Naive thymus-derived CD4-positive, alpha-beta T cell (primary cell): ENCODE results near the gene NPB. TPM values are rescaled to one million over a fixed set of nuclear protein-coding genes. Genes with fewer than 3 reads are reported as not detected.
A peak's percentile ranks its signal among the peaks of the same experiment; 100 is the strongest.

ENCODE experiments used
- ATAC-seq: fragments of 150-1000 bp; cut with Tn5 transposase; 2 replicates; pipeline ENCODE4 v1.10.0; 2021; ENCODE audit warnings: mild to moderate bottlenecking, moderate library complexity
- CTCF ChIA-PET: fragments of 350-600 bp; sonication (Branson Sonifier 250); formaldehyde crosslinking; loops from one replicate; lab custom pipeline; 2021; ENCODE audit warnings: antibody characterized with exemption; lab: Charles Lee
- POLR2A ChIA-PET: fragments of 350-600 bp; sonication (Branson Sonifier 250); formaldehyde crosslinking; loops from one replicate; lab custom pipeline; 2021; ENCODE audit warnings: antibody characterized with exemption, inconsistent platforms; lab: Charles Lee
- DNase-seq, 9 donors: peaks; one replicate each; pipeline versions ENCODE4 v3.0.0 to v3.0.0-alpha.2; 2020 to 2022; ENCODE audit warnings: mixed read lengths in 1 of 9
- H3K27ac ChIP-seq: one replicate; pipeline ENCODE4 v1.7.0; 2013; ENCODE audit warnings: mild to moderate bottlenecking, low read depth, low read length, moderate library complexity
- H3K27me3 ChIP-seq, 2 donors: one replicate each; pipeline ENCODE4 v1.7.0; 2013; ENCODE audit warnings: low read length in 2 of 2, mild to moderate bottlenecking in 2 of 2, moderate library complexity in 2 of 2; ENCODE audit not compliant: control insufficient read depth in 2 of 2, insufficient read depth in 2 of 2
- H3K36me3 ChIP-seq, 3 experiments: 1 replicate in 2 of 3; 2 replicates in 1 of 3; pipeline ENCODE4 v1.7.0; 2013; ENCODE audit warnings: low read length in 3 of 3, mild to moderate bottlenecking in 3 of 3, moderate library complexity in 1 of 3; ENCODE audit not compliant: insufficient read depth in 3 of 3, control insufficient read depth in 2 of 3
- H3K4me1 ChIP-seq, 2 donors: one replicate each; pipeline ENCODE4 v1.7.0; 2013; ENCODE audit warnings: low read length in 2 of 2, mild to moderate bottlenecking in 2 of 2, moderate library complexity in 1 of 2; ENCODE audit not compliant: control insufficient read depth in 2 of 2, insufficient read depth in 2 of 2
- H3K4me3 ChIP-seq: 2 replicates; pipeline ENCODE4 v1.7.0; 2013; ENCODE audit warnings: mild to moderate bottlenecking, low read length
- H3K9me3 ChIP-seq, 3 experiments: 1 replicate in 2 of 3; 2 replicates in 1 of 3; pipeline ENCODE4 v1.7.0; 2013; ENCODE audit warnings: low read length in 3 of 3; ENCODE audit not compliant: control insufficient read depth in 2 of 3
- H3K27ac Mint-ChIP-seq, 9 donors: one replicate each; pipeline ENCODE4 v1.8.0; 2020 to 2022; ENCODE audit warnings: mixed read lengths in 9 of 9, mild to moderate bottlenecking in 8 of 9, moderate library complexity in 5 of 9, inconsistent platforms in 2 of 9
- H3K27me3 Mint-ChIP-seq, 5 donors: one replicate each; pipeline ENCODE4 v1.8.0; 2021 to 2022; ENCODE audit warnings: mixed read lengths in 5 of 5, mild to moderate bottlenecking in 1 of 5
- H3K36me3 Mint-ChIP-seq, 5 donors: one replicate each; pipeline ENCODE4 v1.8.0; 2020 to 2022; ENCODE audit warnings: mixed read lengths in 5 of 5, mild to moderate bottlenecking in 3 of 5, inconsistent platforms in 1 of 5
- H3K4me1 Mint-ChIP-seq, 7 donors: one replicate each; pipeline ENCODE4 v1.8.0; 2020 to 2022; ENCODE audit warnings: mixed read lengths in 7 of 7, mild to moderate bottlenecking in 3 of 7, inconsistent platforms in 1 of 7
- H3K4me3 Mint-ChIP-seq, 10 donors: one replicate each; pipeline ENCODE4 v1.8.0; 2020 to 2022; ENCODE audit warnings: mild to moderate bottlenecking in 10 of 10, mixed read lengths in 10 of 10, moderate library complexity in 6 of 10, inconsistent platforms in 2 of 10
- H3K9me3 Mint-ChIP-seq, 11 donors: one replicate each; pipeline ENCODE4 v1.8.0; 2020 to 2022; ENCODE audit warnings: mixed read lengths in 11 of 11, mild to moderate bottlenecking in 4 of 11, inconsistent platforms in 1 of 11, moderate library complexity in 1 of 11
- intact Hi-C, 2 donors: fragments of 100-400 bp; cut with micrococcal nuclease; formaldehyde crosslinking; loops; one replicate each; pipeline ENCODE4 v1.15.1; 2023
- polyA plus RNA-seq, 2 donors: library from polyadenylated mRNA; unstranded; fragments of 300-500 nt; fragmentation: Illumina TruSeq; gene quantifications; one replicate each; pipeline ENCODE4 v1.2.3, GENCODE V29; 2021
- total RNA-seq, 6 experiments: library from RNA in 5 of 6; stranded (reverse) in 5 of 6; gene quantifications; 1 replicate in 5 of 6; 2 replicates in 1 of 6; pipeline ENCODE4 v1.2.3 and lab custom pipeline; 2021 to 2026

Gene NPB
- total and polyA plus RNA-seq, 7 experiments from 2014 or later, result 0.20 to 0.59 (median 0.51) TPM; not detected in 2

DNA sequence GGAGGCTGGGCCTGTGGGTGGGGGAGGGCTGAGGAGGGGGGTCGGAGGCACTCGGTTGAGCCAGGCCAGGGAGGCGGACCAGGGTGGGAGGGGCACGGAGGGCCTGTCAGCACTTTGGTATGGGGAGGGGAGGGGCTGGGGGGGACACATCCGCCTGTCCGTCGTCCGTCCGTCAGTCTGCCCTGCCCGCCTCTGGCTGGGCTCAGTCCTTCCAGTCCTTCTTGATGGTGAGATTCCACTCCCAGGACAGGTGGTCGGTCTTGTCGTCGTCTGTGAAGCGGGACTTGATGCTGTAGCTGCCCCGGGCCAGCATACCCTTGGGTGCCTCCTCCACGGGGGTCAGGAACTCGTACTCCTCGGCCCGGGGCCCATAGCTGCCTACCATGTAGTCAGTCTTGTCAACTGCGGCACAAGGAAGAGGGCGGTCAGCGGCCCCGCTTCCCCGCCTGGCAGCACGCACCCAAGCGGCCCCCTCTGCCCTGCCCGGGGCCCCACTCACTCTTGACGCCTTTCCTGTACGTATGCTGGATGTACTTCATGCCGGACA, 33.3 kb upstream of the NPB start:
- Histone ChIP-seq H3K4me1 (peaks cover 25% of the 10 kb centered on the region in 2 donors), H3K27me3 (no peaks in the 10 kb centered on the region), H3K36me3 (peaks cover 8 to 25% (median 12%) of the 10 kb centered on the region in 3 experiments), H3K9me3 (no peaks in the 10 kb centered on the region), H3K4me3 (no peak overlapping the region), H3K27ac (peak overlapping the region; percentile 93)
- ATAC-seq (no peak), DNase-seq (no peak)
- Mint-ChIP-seq H3K4me1 (peaks cover 12 to 40% (median 35%) of the 10 kb centered on the region in 7 donors), H3K9me3 (peaks cover 0 to 2% (median 0%) of the 10 kb centered on the region in 11 donors), H3K36me3 (peaks cover 0 to 14% (median 0%) of the 10 kb centered on the region in 5 donors), H3K27ac (peak overlapping the region in 5 of 9 donors; percentile 9 to 63 (median 48)), H3K4me3 (peak overlapping the region in 6 of 10 donors; percentile 11 to 64 (median 33)), H3K27me3 (no peaks in the 10 kb centered on the region)
- intact Hi-C loops, result loop anchor here in 1 of 2 donors (10.0 kb wide), 2 partner anchors 426 to 1414 kb away; no protein-coding TSS in a partner anchor
- POLR2A ChIA-PET, result interaction anchor here (1.3 to 4.5 kb wide), 5 partner anchors 7 to 156 kb away, joined by 4 to 62 read pairs (median 15); partner anchors contain the start of genes MAFG and P4HB
- CTCF ChIA-PET, result no interaction called here

GRCh38 chr17:81869221-81870130, 32.6 kb upstream of the NPB start:
- intact Hi-C loops, result loop anchor here (1.0 to 10.0 kb wide), 4 partner anchors 8 to 1415 kb away; partner anchors contain the start of gene MAFG (in 2 of the 2)
- peaks cover 0 to 14% (median 0%) of the 10 kb centered on the region in 5 donors for H3K36me3 Mint-ChIP-seq

GRCh38 chr17:81870131-81870980, 31.7 kb upstream of the NPB start:
- peak overlapping the region; percentile 79 to 92 (median 84) for H3K4me3 Mint-ChIP-seq
- peaks cover 25 to 28% of the 10 kb centered on the region in 2 donors for H3K4me1 ChIP-seq

More at GRCh38 chr17:81869221-81870130, 32.6 kb upstream of the NPB start:
- Histone ChIP-seq H3K36me3 (peaks cover 8 to 21% (median 12%) of the 10 kb centered on the region in 3 experiments), H3K4me1 (peaks cover 25 to 28% of the 10 kb centered on the region in 2 donors), H3K4me3 (peak overlapping the region; percentile 91), H3K9me3 (no peaks in the 10 kb centered on the region), H3K27me3 (no peaks in the 10 kb centered on the region), H3K27ac (peak overlapping the region; percentile 93)
- ATAC-seq, result no peak
- POLR2A ChIA-PET, result interaction anchor here (0.6 to 4.5 kb wide), 16 partner anchors 7 to 354 kb away, joined by 3 to 62 read pairs (median 4); partner anchors contain the start of genes ARL16, HGS, MAFG and MCRIP1
- Mint-ChIP-seq H3K9me3 (peaks cover 0 to 2% (median 0%) of the 10 kb centered on the region in 11 donors), H3K4me1 (peaks cover 11 to 43% (median 39%) of the 10 kb centered on the region in 7 donors), H3K27me3 (no peaks in the 10 kb centered on the region), H3K27ac (peak overlapping the region; percentile 70 to 93 (median 90)), H3K4me3 (peak overlapping the region; percentile 79 to 92 (median 84))
- DNase-seq, result peak in 5 of 9 donors; percentile 34 to 67 (median 46)
- CTCF ChIA-PET, result interaction anchor here (0.6 kb wide), 1 partner anchor 326 kb away, joined by 3 read pairs; no protein-coding TSS in a partner anchor

DNA sequence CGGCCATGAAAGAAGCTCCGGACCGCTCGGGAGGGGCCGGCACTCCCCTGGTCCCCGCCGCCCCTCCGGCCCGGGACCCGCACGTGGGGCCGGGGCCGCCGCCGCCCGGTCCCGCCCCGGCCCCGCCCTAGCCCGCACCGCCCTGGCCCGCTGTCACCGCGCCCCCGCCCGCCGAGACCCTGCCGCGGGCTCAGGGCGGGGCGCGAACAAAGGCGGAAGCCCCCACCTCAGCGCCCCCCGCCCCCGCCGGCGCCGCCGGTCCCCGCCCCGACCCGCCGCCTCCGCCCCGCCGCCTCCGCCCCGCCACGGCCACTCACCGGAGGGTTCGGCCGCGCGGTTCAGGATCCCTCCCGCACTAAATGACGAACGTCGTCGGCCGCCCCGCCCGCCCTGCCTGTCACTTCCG, 31.1 kb upstream of the NPB start, which contains the start of gene ARHGDIA:
ARHGDIA (minus strand) TSS at position 357 of the 406 bp plus-strand sequence. CDS start 1,407 bp downstream, outside the sequence.
- peaks cover 8 to 21% (median 12%) of the 10 kb centered on the region in 3 experiments for H3K36me3 ChIP-seq
- no peaks in the 10 kb centered on the region for H3K27me3 ChIP-seq
- H3K4me1 ChIP-seq, result peaks cover 25 to 28% of the 10 kb centered on the region in 2 donors
- ATAC-seq (peak; percentile 82), DNase-seq (no peak)
- H3K4me3 ChIP-seq, result peak within 1 kb of the TSS; percentile 93
- Mint-ChIP-seq H3K9me3 (peaks cover 0 to 2% (median 0%) of the 10 kb centered on the region in 11 donors), H3K4me1 (peaks cover 11 to 43% (median 41%) of the 10 kb centered on the region in 7 donors), H3K36me3 (peaks cover 0 to 16% (median 0%) of the 10 kb centered on the region in 5 donors), H3K4me3 (peak within 1 kb of the TSS; percentile 82 to 92 (median 88)), H3K27me3 (no peaks in the 10 kb centered on the region), H3K27ac (peak within 1 kb of the TSS; percentile 89 to 97 (median 95))
- peak within 1 kb of the TSS; percentile 98 for H3K27ac ChIP-seq
- H3K9me3 ChIP-seq, result no peaks in the 10 kb centered on the region
- ChIA-PET CTCF (no interaction called here), POLR2A (interaction anchor here (0.7 to 4.5 kb wide), 9 partner anchors 8 to 356 kb away, joined by 3 to 62 read pairs (median 6); partner anchors contain the start of genes MCRIP1, P4HB and SIRT7)
- intact Hi-C loops, result loop anchor here (1.0 to 5.0 kb wide), 7 partner anchors 10 to 152 kb away; partner anchors contain the start of genes ALYREF (in 2 of the 2), ANAPC11 (in 2 of the 2), MAFG (in 2 of the 2) and LRRC45 (in 1 of the 2)

More at GRCh38 chr17:81870131-81870980, 31.7 kb upstream of the NPB start:
- Histone ChIP-seq H3K27me3 (no peaks in the 10 kb centered on the region), H3K9me3 (no peaks in the 10 kb centered on the region), H3K27ac (peak overlapping the region; percentile 93), H3K4me3 (peak overlapping the region; percentile 91), H3K36me3 (peaks cover 8 to 21% (median 12%) of the 10 kb centered on the region in 3 experiments)
- H3K4me1 Mint-ChIP-seq, result peaks cover 11 to 46% (median 41%) of the 10 kb centered on the region in 7 donors
- POLR2A ChIA-PET, result interaction anchor here (0.6 to 4.5 kb wide), 16 partner anchors 8 to 355 kb away, joined by 3 to 62 read pairs (median 4); partner anchors contain the start of genes ARL16, HGS, MAFG and MCRIP1
- intact Hi-C loops, result loop anchor here (1.0 to 5.0 kb wide), 2 partner anchors 9 to 57 kb away; partner anchors contain the start of gene MAFG (in 2 of the 2)
- ATAC-seq, result peak; percentile 26
- peak overlapping the region; percentile 70 to 93 (median 90) for H3K27ac Mint-ChIP-seq
- peaks cover 0 to 16% (median 0%) of the 10 kb centered on the region in 5 donors for H3K36me3 Mint-ChIP-seq
- no peaks in the 10 kb centered on the region for H3K27me3 Mint-ChIP-seq
- CTCF ChIA-PET, result interaction anchor here (0.6 kb wide), 1 partner anchor 327 kb away, joined by 3 read pairs; no protein-coding TSS in a partner anchor
- H3K9me3 Mint-ChIP-seq, result peaks cover 0 to 2% (median 0%) of the 10 kb centered on the region in 11 donors
- DNase-seq, result peak in 6 of 9 donors; percentile 29 to 61 (median 49)
